HG02759 (cell line): ENCODE results near the gene GPC5.

Experiments used
- ATAC-seq: cut with Tn5 transposase; IDR thresholded peaks from one replicate; pipeline ENCODE4 v1.9.1; 2021; ENCODE audit warnings: mild to moderate bottlenecking, moderate library complexity; ENCODE audit not compliant: unreplicated experiment

GPC5 gene

GRCh38 chr13:91450913-91451312 lies 52.5 kb downstream of the GPC5 start:
- ATAC-seq: no peak

- no peak for ATAC-seq
These were observed 56.2 kb downstream of the GPC5 start for GRCh38 chr13:91454666-91455065.

GRCh38 chr13:91456837-91457236 lies 58.4 kb downstream of the GPC5 start:
- ATAC-seq: no peak

- ATAC-seq: no peak
These were observed 61.1 kb downstream of the GPC5 start for GRCh38 chr13:91459485-91459884.

GRCh38 chr13:91464336-91464735 lies 65.9 kb downstream of the GPC5 start:
- ATAC-seq: no peak

GRCh38 chr13:91467236-91467635 lies 68.8 kb downstream of the GPC5 start:
- ATAC-seq: no peak

- ATAC-seq: no peak
These were observed 69.9 kb downstream of the GPC5 start for GRCh38 chr13:91468301-91468700.

GRCh38 chr13:91470084-91470621 lies 71.7 kb downstream of the GPC5 start:
- no peak for ATAC-seq

GRCh38 chr13:91470681-91471080 lies 72.3 kb downstream of the GPC5 start:
- ATAC-seq: no peak

- ATAC-seq: no peak
These were observed 84.0 kb downstream of the GPC5 start for GRCh38 chr13:91482427-91482826.

GRCh38 chr13:91491980-91492379 lies 93.6 kb downstream of the GPC5 start:
- ATAC-seq: no peak

GRCh38 chr13:91493442-91493841 lies 95.0 kb downstream of the GPC5 start:
- no peak for ATAC-seq

GRCh38 chr13:91498298-91498697 lies 99.9 kb downstream of the GPC5 start:
- no peak for ATAC-seq

GRCh38 chr13:91504216-91504615 lies 105.8 kb downstream of the GPC5 start:
- no peak for ATAC-seq

- no peak for ATAC-seq
These were observed 108.3 kb downstream of the GPC5 start for GRCh38 chr13:91506759-91507158.

- ATAC-seq: no peak
These were observed 111.6 kb downstream of the GPC5 start for GRCh38 chr13:91510058-91510457.

- no peak for ATAC-seq
These were observed 115.4 kb downstream of the GPC5 start for GRCh38 chr13:91513790-91514189.

GRCh38 chr13:91516799-91517198 lies 118.4 kb downstream of the GPC5 start:
- no peak for ATAC-seq

- ATAC-seq: no peak
These were observed 122.5 kb downstream of the GPC5 start for GRCh38 chr13:91520952-91521351.

GRCh38 chr13:91523116-91523515 lies 124.7 kb downstream of the GPC5 start:
- no peak for ATAC-seq

GRCh38 chr13:91526543-91527033 lies 128.2 kb downstream of the GPC5 start:
- no peak for ATAC-seq

- ATAC-seq: no peak
These were observed 131.5 kb downstream of the GPC5 start for GRCh38 chr13:91529739-91530482.

GRCh38 chr13:91531646-91532045 lies 133.2 kb downstream of the GPC5 start:
- ATAC-seq: no peak
